K562 (cell line): Measurements from ENCODE around the gene TP53I3. TPM values are rescaled to one million over a fixed set of nuclear protein-coding genes. Genes with fewer than 3 reads are reported as not detected.

Experiments used
- CHD1 ChIP-seq: fragments of 200-600 bp; sonication (generic); IDR thresholded peaks from one replicate; pipeline ENCODE4 v1.6.1; 2012; ENCODE audit warnings: mild to moderate bottlenecking, moderate library complexity, low read length, inconsistent platforms
- CREM ChIP-seq: IDR thresholded peaks from 2 replicates; pipeline ENCODE4 v1.6.1; 2014; ENCODE audit warnings: antibody characterized with exemption, low read depth
- FOS ChIP-seq: IDR thresholded peaks from 3 replicates; pipeline ENCODE4 v1.6.1; 2011; ENCODE audit not compliant: insufficient read length; ENCODE audit errors: extremely low read depth
- GATAD2A ChIP-seq: fragments of 450-650 bp; IDR thresholded peaks from 2 replicates; pipeline ENCODE4 v1.6.1; 2017
- HDGF ChIP-seq: fragments of 450-650 bp; IDR thresholded peaks from 2 replicates; pipeline ENCODE4 v1.6.1; 2016
- HEY1 ChIP-seq: fragments of 250-450 bp; sonication (Bioruptor Pico); IDR thresholded peaks from 2 replicates; pipeline ENCODE4 v1.5.0; 2020; ENCODE audit warnings: mild to moderate bottlenecking, moderate library complexity, borderline replicate concordance
- HMBOX1 ChIP-seq: sonication (generic); IDR thresholded peaks from 2 replicates; pipeline ENCODE4 v1.6.1; 2016
- MEF2A ChIP-seq: IDR thresholded peaks from 2 replicates; pipeline ENCODE4 v1.6.1; 2011; ENCODE audit warnings: low read depth, mild to moderate bottlenecking, low read length, moderate library complexity; ENCODE audit not compliant: control insufficient read depth
- MEIS2 ChIP-seq: fragments of 450-650 bp; IDR thresholded peaks from 2 replicates; pipeline ENCODE4 v1.6.1; 2014; ENCODE audit warnings: mild to moderate bottlenecking; ENCODE audit not compliant: partially characterized antibody
- RB1 ChIP-seq: fragments of 450-650 bp; IDR thresholded peaks from 2 replicates; pipeline ENCODE4 v1.6.1; 2017; ENCODE audit warnings: low read depth, mild to moderate bottlenecking
- RBBP5 ChIP-seq: fragments of 200-600 bp; sonication (generic); IDR thresholded peaks from 2 replicates; pipeline ENCODE4 v1.6.1; 2012; ENCODE audit warnings: borderline replicate concordance, mild to moderate bottlenecking, low read length, control low read depth, inconsistent platforms; ENCODE audit not compliant: insufficient read depth, poor library complexity, severe bottlenecking
- SAFB2 ChIP-seq: fragments of 200-400 bp; formaldehyde crosslinking; IDR thresholded peaks from 2 replicates; pipeline ENCODE4 v1.6.1; 2018; ENCODE audit warnings: borderline replicate concordance, low read length, low read depth, moderate library complexity; ENCODE audit not compliant: severe bottlenecking
- SMARCE1 ChIP-seq: fragments of 450-650 bp; IDR thresholded peaks from 2 replicates; pipeline ENCODE4 v1.7.1; 2016; ENCODE audit warnings: mild to moderate bottlenecking
- TAF7 ChIP-seq: fragments of 450-650 bp; IDR thresholded peaks from 2 replicates; pipeline ENCODE4 v1.6.1; 2016; ENCODE audit warnings: missing genetic modification characterization, missing compliant biosample characterization
- ZC3H4 ChIP-seq: sonication (generic); formaldehyde crosslinking; IDR thresholded peaks from 2 replicates; pipeline ENCODE4 v1.9.0; 2021; ENCODE audit warnings: missing genetic modification reagents, borderline replicate concordance
- ZNF124 ChIP-seq: sonication (generic); formaldehyde crosslinking; IDR thresholded peaks from 2 replicates; pipeline ENCODE4 v1.8.1; 2022; ENCODE audit warnings: missing genetic modification reagents
- ZNF140 ChIP-seq: fragments of 250-450 bp; sonication (Bioruptor Pico); IDR thresholded peaks from 2 replicates; pipeline ENCODE4 v1.8.0; 2021; ENCODE audit warnings: moderate library complexity, mild to moderate bottlenecking, inconsistent platforms
- ZNF165 ChIP-seq: fragments of 250-450 bp; sonication (Bioruptor Pico); IDR thresholded peaks from 2 replicates; pipeline ENCODE4 v1.4.0; 2020; ENCODE audit warnings: borderline replicate concordance
- ZNF354B ChIP-seq: fragments of 250-450 bp; sonication (Bioruptor Pico); IDR thresholded peaks from 2 replicates; pipeline ENCODE4 v1.4.0; 2020
- ZNF592 ChIP-seq: fragments of 450-650 bp; IDR thresholded peaks from 2 replicates; pipeline ENCODE4 v1.6.1; 2017; ENCODE audit warnings: antibody characterized with exemption, mild to moderate bottlenecking
- ZSCAN32 ChIP-seq: fragments of 450-650 bp; formaldehyde crosslinking; IDR thresholded peaks from 2 replicates; pipeline ENCODE4 v1.4.0; 2020; ENCODE audit warnings: mild to moderate bottlenecking, moderate library complexity
- polyA plus RNA-seq, 8 experiments: library from polyadenylated mRNA; depleted of rRNA in 4 of 8; stranded (reverse) in 5 of 8; unstranded in 3 of 8; fragments of >200 nt; fragmentation: Nextera tagmentation in 2 of 8; fragmentation: Illumina TruSeq in 1 of 8; extraction: Ambion mirVana in 2 of 8; extraction: Trizol in 1 of 8; gene quantifications; 2 replicates each; pipeline versions ENCODE4 v1.2.1 to v1.2.3, GENCODE V29; 2011 to 2014; ENCODE audit warnings: inconsistent platforms in 1 of 8, missing spikeins in 1 of 8
- total RNA-seq, 7 experiments: library from RNA; depleted of rRNA in 6 of 7; stranded (reverse); fragments of >200 nt in 6 of 7; fragmentation: Illumina TruSeq in 2 of 7; extraction: Trizol in 2 of 7; gene quantifications; 2 replicates each; pipeline versions ENCODE4 v1.2.1 to v1.2.3, GENCODE V29; 2011 to 2021; ENCODE audit warnings: low replicate concordance in 1 of 7
- TF ChIP-seq, protein P1 (sequence below): fragments of 250-450 bp; sonication (Bioruptor Pico); IDR thresholded peaks from 2 replicates; pipeline ENCODE4 v1.5.0; 2021

TP53I3 gene
- total and polyA plus RNA-seq, 9 of the 15 experiments (the other 6 are each of a cell fraction or from before 2014, with no cell fraction given): 0.65 to 9.5 (median 5.6) TPM

- TF ChIP-seq ZNF592: no peak
- peak; percentile 99 for TF ChIP-seq RBBP5
- TF ChIP-seq ZNF165: no peak
- peak; percentile 47 for TF ChIP-seq MEIS2
- TF ChIP-seq, protein P1, sequence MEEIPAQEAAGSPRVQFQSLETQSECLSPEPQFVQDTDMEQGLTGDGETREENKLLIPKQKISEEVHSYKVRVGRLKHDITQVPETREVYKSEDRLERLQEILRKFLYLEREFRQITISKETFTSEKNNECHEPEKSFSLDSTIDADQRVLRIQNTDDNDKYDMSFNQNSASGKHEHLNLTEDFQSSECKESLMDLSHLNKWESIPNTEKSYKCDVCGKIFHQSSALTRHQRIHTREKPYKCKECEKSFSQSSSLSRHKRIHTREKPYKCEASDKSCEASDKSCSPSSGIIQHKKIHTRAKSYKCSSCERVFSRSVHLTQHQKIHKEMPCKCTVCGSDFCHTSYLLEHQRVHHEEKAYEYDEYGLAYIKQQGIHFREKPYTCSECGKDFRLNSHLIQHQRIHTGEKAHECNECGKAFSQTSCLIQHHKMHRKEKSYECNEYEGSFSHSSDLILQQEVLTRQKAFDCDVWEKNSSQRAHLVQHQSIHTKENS (CRISPR knock-in tag): no peak
- no peak for TF ChIP-seq ZC3H4 (CRISPR knock-in tag)
- no peak for TF ChIP-seq FOS
- TF ChIP-seq HEY1 (CRISPR knock-in tag): no peak
- peak; percentile 86 for TF ChIP-seq RB1
- peak; percentile 99 for TF ChIP-seq CREM
- 0 out of 2 replicates have a peak, but pooled peaks have one; percentile 36 for TF ChIP-seq MEF2A
- no peak for TF ChIP-seq SAFB2
- TF ChIP-seq SMARCE1: no peak; the same call in 1 of the 2 replicates
- no peak for TF ChIP-seq ZNF140 (CRISPR knock-in tag)
- 0 out of 2 replicates have a peak, but pooled peaks have one; percentile 42 for TF ChIP-seq GATAD2A
- no peak for TF ChIP-seq HMBOX1
- peak; percentile 90 for TF ChIP-seq TAF7
- no peak for TF ChIP-seq ZNF354B (CRISPR knock-in tag)
- no peak for TF ChIP-seq ZNF124 (CRISPR knock-in tag)
- no peak for TF ChIP-seq ZSCAN32 (CRISPR knock-in tag)
- peak; percentile 71 for TF ChIP-seq CHD1
- TF ChIP-seq HDGF: no peak
These were observed 8.5 kb downstream of the TP53I3 start, which contains the start of gene SF3B6 (continued) for GRCh38 chr2:24075915-24076848.
